HG03159 (cell line): ENCODE data around the gene RHOB.

ENCODE experiments used
- ATAC-seq: cut with Tn5 transposase; IDR thresholded peaks from one replicate; pipeline ENCODE4 v1.9.1; 2021; ENCODE audit warnings: mild to moderate bottlenecking, moderate library complexity; ENCODE audit not compliant: unreplicated experiment

RHOB gene

GRCh38 chr2:20472569-20472968 lies 25.7 kb downstream of the RHOB start:
- ATAC-seq, result no peak

GRCh38 chr2:20473128-20473527 lies 26.3 kb downstream of the RHOB start:
- ATAC-seq, result no peak

DNA sequence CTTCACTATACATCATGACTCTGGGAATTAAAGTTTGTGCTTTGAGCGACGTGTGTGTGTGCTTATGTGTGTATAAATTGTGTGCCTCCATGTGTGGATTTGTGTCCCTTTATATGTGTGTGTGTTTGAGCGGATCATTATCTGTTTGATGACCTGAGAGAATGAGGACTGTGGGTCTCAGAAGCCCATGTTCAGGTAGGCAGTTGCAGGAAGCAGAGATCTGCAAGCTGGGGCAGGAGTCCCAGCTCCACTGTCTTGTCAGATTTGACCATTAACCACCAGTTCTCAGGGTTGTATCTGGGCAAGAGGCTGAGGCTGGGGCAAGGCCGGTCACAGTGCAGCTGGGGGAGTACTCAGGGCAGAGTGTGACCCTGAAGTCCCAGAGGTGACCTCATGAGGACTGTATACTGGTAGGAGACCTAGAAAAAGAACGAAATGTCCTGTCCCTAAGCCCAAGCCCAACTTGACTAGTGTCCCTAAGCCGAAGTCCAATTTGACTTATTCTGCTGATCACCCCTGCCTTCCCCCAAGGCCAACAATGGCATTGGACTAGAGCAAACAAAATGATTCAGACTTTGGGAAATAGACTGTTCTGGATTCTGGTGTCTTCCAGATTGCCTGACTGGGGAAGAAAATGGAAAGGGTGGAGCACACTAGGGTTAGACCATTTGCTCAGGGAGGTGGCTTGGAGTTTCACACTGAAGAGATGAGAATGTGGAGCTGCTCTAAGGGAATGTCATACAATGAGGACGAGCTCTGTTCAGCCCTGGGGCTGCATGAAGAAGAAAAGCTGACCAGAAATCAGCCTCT lies 28.1 kb downstream of the RHOB start:
- ATAC-seq, result no peak

DNA sequence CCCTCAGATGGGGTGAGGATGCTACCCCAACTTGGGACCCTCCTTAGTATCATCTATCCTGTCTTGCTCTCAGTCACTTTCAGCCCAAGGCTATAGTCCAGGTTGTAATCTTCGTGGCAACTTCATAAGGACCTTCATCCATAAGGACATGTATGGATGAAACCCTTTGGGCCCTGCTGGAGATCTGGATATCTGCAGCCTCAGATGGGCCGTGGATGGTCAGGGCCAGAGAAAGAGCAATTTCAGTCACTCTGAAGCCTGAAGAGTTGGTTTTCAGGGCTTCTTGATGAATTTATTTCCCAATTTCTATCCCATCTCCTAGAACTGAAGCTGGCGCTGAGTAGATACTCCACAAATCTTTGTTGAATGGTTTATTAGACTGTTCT lies 28.7 kb downstream of the RHOB start:
- ATAC-seq, result no peak

GRCh38 chr2:20476481-20476880 lies 29.6 kb downstream of the RHOB start:
- ATAC-seq, result no peak

GRCh38 chr2:20476950-20477349 lies 30.1 kb downstream of the RHOB start:
- ATAC-seq, result no peak

GRCh38 chr2:20478961-20479360 lies 32.1 kb downstream of the RHOB start:
- no peak for ATAC-seq

- ATAC-seq, result no peak
These were observed 33.0 kb downstream of the RHOB start for GRCh38 chr2:20479835-20480234.

GRCh38 chr2:20480913-20481312 lies 34.0 kb downstream of the RHOB start:
- ATAC-seq, result no peak

- ATAC-seq, result no peak
These were observed 35.0 kb downstream of the RHOB start for GRCh38 chr2:20481798-20482405.

GRCh38 chr2:20482725-20483124 lies 35.9 kb downstream of the RHOB start:
- ATAC-seq, result no peak

- no peak for ATAC-seq
These were observed 36.5 kb downstream of the RHOB start for GRCh38 chr2:20483194-20483895.

DNA sequence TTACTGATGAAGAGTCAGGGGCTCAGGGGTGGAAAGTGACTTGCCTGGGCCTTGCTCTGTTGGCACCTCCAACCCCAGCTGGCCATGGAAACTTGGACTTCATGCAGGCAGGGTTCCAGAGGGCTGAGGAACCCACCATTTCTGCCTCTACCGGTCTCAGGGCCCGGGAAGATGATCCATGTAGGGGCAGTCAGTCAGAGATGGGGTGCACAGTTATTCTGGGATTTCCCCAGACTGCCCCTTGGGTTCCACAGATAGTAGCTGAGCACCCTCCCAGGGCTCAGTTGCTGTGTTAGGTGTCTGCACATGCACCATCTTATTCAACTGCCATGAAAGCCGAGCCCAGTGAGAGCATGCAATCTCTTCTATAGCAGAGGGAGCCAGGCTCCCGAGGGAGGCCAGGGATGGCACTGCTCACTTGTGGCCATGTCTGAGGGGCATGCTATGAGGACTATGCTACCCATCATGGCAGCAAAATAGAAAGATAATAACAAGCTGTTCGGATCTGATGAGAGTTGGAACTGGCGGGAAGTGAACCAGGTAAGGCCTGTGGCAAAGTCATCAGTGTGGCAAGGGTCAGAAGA lies 37.3 kb downstream of the RHOB start:
- ATAC-seq, result no peak

DNA sequence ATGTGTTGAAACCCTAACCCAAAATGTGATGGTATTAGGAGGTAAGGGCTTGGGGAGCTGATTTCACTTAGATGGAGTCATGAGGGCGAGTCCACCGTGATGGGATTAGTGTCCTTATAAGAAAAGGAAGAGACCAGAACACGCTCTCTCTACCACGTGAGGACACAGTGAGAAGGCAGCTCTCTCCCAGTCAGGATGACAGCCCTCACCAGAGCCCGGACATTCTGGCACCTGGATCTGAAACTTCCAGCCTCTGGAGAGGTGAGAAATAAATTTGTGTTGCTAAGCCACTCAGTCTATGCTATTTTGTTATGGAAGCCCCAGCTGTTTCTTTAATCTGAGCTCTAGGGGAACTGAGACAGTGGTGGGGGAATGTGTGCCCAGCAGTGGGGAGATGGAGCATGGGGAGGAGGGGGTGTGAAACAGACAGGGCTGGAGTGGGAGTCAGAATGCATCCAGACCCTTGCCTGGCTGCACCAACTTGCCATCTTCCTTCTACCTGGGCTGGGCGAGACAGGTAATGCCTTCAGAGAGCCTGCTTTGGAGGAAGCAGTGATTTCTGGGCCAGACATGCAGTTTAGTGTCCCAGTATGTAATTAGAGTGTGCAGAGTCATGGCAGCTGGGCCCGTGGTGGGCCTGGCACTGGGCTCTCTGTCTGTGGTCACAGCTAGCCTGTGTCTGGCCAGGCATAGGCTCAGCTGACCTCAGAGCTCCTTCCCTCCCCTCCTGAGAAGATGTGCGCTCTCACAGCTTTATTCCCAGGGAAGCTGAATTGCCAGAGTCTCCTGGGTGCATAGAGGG lies 38.1 kb downstream of the RHOB start:
- no peak for ATAC-seq

DNA sequence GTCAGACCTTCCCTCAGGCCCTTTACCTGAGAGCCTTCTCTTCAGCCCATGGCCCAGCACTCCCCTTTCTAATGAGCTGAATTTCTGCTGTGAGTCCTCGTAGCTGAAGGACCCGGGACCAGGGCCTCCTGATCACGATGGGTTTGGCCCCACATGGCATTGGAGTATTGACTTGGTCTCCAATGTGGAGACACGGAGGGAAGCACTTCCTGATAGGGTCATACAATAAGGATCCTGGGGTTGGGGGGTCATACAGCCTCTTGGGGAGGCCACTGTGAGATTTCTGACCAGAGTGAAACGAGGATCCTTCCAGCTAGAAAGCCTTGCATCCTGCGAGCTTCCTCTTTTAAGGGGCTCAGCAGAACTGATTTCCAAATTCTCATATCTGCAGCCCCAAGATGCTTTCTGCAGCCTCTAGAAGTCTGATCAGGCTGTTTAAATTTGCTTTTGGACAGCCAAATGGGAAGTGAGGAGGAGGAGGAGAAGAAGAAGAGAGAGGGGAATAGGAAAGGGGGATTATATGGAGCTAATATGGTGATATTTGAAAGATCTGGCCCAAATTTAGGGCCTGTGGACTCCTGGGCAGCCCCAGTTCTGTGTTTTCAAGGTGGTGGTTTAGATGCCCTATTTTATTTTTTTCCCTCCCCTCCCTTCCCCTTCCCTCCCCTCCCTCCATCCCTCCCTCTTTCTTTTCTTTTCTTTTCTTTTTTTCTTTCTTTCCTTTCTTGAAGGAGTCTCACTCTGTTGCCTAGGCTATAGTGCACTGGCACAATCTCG lies 38.9 kb downstream of the RHOB start:
- no peak for ATAC-seq

DNA sequence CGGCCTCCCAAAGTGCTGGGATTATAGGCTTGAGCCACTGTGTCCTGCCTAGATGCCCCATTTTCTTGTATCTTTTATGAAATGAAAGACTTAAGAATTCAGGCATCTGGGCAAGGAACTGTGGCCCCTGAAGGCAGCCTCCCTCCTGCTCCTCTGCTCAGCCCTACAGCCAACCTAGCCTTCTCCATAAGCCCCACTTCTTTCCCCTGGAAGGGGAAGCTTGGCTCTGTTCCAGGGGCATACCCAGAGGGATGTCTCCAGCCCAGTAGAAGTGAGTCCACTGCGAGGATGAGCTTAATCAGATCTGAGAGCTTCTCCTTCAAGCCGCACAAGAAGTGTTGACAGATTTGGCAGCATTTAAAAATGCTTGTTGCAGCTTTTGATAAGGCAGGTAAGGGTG lies 39.7 kb downstream of the RHOB start:
- ATAC-seq, result no peak

DNA sequence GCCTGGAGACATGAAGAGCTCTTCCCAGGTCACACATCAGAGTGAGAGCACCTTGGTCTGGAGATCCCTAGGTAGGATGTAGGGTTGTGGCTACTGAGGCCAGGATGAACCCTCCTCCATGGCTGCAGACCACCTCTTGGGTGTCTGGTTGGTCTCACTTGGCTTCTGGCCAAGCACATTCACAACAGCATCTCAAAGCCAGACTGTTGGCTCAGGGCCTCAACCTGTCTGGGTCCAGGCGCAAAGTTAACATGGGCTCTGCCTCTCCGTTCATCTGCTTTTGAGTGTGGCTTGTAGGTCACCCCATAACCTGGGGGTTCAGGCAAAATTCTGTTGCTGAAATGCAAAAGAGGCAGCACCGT lies 40.1 kb downstream of the RHOB start:
- ATAC-seq, result no peak

DNA sequence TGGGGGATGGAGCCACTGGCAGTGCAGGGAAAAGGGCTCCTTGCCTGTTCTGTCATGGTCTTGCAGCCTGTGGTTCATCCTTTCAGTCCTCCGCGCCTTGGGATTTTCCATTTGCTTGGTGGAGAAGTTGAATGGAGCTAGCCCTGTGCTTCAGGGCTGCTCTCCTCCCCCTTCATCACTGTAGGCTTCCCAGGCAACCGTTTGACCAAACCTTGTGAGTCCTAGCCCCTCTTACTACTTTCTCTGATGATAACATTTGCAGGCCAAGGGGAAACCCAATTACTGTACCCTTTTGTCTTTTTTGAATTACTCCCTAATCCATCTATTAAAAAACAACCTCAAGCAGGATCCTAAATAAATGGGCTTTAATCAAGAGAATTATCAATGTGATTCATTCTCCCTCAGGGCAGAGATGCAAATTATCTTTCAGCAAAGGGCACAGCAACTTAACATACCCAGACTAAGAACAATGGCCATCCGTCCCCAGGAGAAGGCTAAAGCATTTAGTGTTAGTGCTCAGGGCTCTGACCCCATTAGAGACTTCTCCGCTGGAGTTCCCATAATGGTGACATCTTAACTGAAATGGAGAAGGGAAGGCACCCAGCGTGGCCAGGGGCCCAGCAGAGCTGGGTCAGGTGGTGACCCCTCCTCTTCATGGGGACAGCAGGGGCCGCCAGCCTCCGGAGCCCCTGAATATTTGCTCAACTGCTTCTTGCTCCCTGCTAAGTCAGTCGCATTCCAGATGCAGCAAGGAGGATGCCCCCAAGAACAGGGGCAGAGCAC lies 40.7 kb downstream of the RHOB start:
- no peak for ATAC-seq

DNA sequence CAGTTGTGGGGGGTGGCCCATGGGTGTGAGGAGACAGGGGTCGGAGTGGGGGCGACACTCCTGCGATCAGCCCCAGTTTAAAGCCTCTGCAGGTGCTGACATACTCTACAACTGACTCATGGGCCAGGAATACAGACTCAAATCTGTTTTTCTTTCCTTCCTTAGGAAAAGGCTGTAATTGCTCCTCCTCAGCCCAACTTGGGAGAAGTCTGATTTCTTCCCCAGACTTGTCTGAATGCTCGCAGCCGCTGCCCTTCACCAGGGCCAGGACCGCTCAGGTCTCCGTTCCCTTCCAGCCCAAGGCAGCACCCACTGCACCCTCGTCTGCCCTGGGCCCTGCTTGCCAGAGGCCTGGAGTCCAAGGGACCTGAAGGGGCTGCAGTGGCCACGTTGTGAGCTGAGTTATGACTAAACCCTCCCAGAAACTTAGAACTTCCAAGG lies 41.3 kb downstream of the RHOB start:
- ATAC-seq, result no peak
